ENCODE results near the gene CPN1. TPM values are rescaled to one million over a fixed set of nuclear protein-coding genes. Genes with fewer than 3 reads are reported as not detected.
A peak's percentile ranks its signal among the peaks of the same experiment; 100 is the strongest.

Gene CPN1
- total RNA-seq, 2 experiments from 2014 or later: not detected

- H3K4me1 ChIP-seq (ENCODE audit: insufficient read depth, low read length, poor library complexity, severe bottlenecking): peaks cover 52% of the 10 kb centered on the region
- TSS peak; percentile 7 for BruUV-seq (replicated peaks)
- H4K20me1 ChIP-seq (ENCODE audit: insufficient read depth, low read length): peaks cover 4% of the 10 kb centered on the region; the same call in 1 of the 2 replicates
- CTCF ChIA-PET (ENCODE audit: unreplicated experiment): interaction anchor here (0.6 kb wide), 1 partner anchor 10 kb away, joined by 3 read pairs; no protein-coding TSS in a partner anchor
- intact Hi-C loops (cut with micrococcal nuclease; ENCODE audit: unreplicated experiment): no loop called here
- no peaks in the 10 kb centered on the region for H3K9me2 ChIP-seq (ENCODE audit: insufficient read depth, low read length)
- no peak overlapping the region for H3K4me2 ChIP-seq (ENCODE audit: low read length)
- POLR2A ChIA-PET: interaction anchor here (2.0 to 2.3 kb wide), 2 partner anchors 9 to 13 kb away, joined by 10 read pairs; no protein-coding TSS in a partner anchor
- H3K79me2 ChIP-seq (ENCODE audit: insufficient read depth, low read depth, low read length): peaks cover 95% of the 10 kb centered on the region
- TF ChIP-seq CTCF (conservative IDR thresholded peaks at IDR 0.05; ENCODE audit: low read length) (no peak), EZH2phosphoT487 (IDR thresholded peaks at IDR 0.05; ENCODE audit: borderline replicate concordance, low read depth, low read length) (no peak)
- no peak for DNase-seq (ENCODE audit: low spot score)
- peaks cover 79% of the 10 kb centered on the region for H3K36me3 ChIP-seq (ENCODE audit: insufficient read depth, low read length)
- no peak overlapping the region for H2AFZ ChIP-seq (ENCODE audit: low read length)
- H3K9me3 ChIP-seq (ENCODE audit: low read length): peaks cover 7% of the 10 kb centered on the region; the same call in 1 of the 2 replicates
- no peak overlapping the region for H3K4me3 ChIP-seq (ENCODE audit: low read depth, low read length, poor library complexity, severe bottlenecking)
- H3K27ac ChIP-seq (ENCODE audit: low read depth, low read length, poor library complexity, severe bottlenecking): no peak overlapping the region
These were observed 82.8 kb downstream of the CPN1 start for GRCh38 chr10:99998889-99999288.

- ChIA-PET POLR2A (interaction anchor here (1.1 to 4.7 kb wide), 2 partner anchors 12 to 25 kb away, joined by 3 to 24 read pairs; no protein-coding TSS in a partner anchor), CTCF (ENCODE audit: unreplicated experiment) (no interaction called here)
- H3K4me3 ChIP-seq (ENCODE audit: low read depth, low read length, poor library complexity, severe bottlenecking): no peak overlapping the region
- peaks cover 57% of the 10 kb centered on the region for H3K4me1 ChIP-seq (ENCODE audit: insufficient read depth, low read length, poor library complexity, severe bottlenecking)
- DNase-seq (ENCODE audit: low spot score): no peak
- BruUV-seq (replicated peaks): no TSS peak
- no peak overlapping the region for H2AFZ ChIP-seq (ENCODE audit: low read length)
- H3K9me3 ChIP-seq (ENCODE audit: low read length): no peaks in the 10 kb centered on the region
- H3K36me3 ChIP-seq (ENCODE audit: insufficient read depth, low read length): peaks cover 73% of the 10 kb centered on the region
- no peak overlapping the region for H3K4me2 ChIP-seq (ENCODE audit: low read length)
- peaks cover 93% of the 10 kb centered on the region for H3K79me2 ChIP-seq (ENCODE audit: insufficient read depth, low read depth, low read length)
- intact Hi-C loops (cut with micrococcal nuclease; ENCODE audit: unreplicated experiment): no loop called here
- H4K20me1 ChIP-seq (ENCODE audit: insufficient read depth, low read length): peaks cover 4% of the 10 kb centered on the region; the same call in 1 of the 2 replicates
- H3K27ac ChIP-seq (ENCODE audit: low read depth, low read length, poor library complexity, severe bottlenecking): no peak overlapping the region
- TF ChIP-seq CTCF (conservative IDR thresholded peaks at IDR 0.05; ENCODE audit: low read length): no peak
- TF ChIP-seq EZH2phosphoT487 (IDR thresholded peaks at IDR 0.05; ENCODE audit: borderline replicate concordance, low read depth, low read length): no peak
- no peaks in the 10 kb centered on the region for H3K9me2 ChIP-seq (ENCODE audit: insufficient read depth, low read length)
These were observed 84.7 kb downstream of the CPN1 start for GRCh38 chr10:99996671-99997648.

Measured in OCI-LY7 (cell line).